ENCODE data around the gene PSMG4. TPM values are rescaled to one million over a fixed set of nuclear protein-coding genes. Genes with fewer than 3 reads are reported as not detected.

PSMG4 gene
- total and polyA plus RNA-seq, 9 of the 15 experiments (the other 6 are each of a cell fraction or from before 2014, with no cell fraction given) = 12.9 to 185 (median 52.0) TPM

- Histone ChIP-seq H3K4me2 (ENCODE audit: insufficient read depth, low read length) (no peak overlapping the region), H3K36me3 (ENCODE audit: control insufficient read depth, insufficient read depth, low read length) (no peaks in the 10 kb centered on the region), H3K9me3 (replicated peaks; ENCODE audit: control insufficient read depth, insufficient read depth, low read depth, low read length) (no peaks in the 10 kb centered on the region), H3K9ac (ENCODE audit: insufficient read depth in 1 of 2, low read depth in 2 of 2, low read length in 2 of 2) (no peak overlapping the region), H4K20me1 (replicated peaks; ENCODE audit: control insufficient read depth, insufficient read depth, low read length) (no peaks in the 10 kb centered on the region), H3K27ac (ENCODE audit: extremely low read depth, low read depth, low read length) (no peak overlapping the region), H3K9me1 (ENCODE audit: control insufficient read depth, insufficient read depth, low read length) (no peaks in the 10 kb centered on the region), H2AFZ (ENCODE audit: low read depth, low read length) (no peak overlapping the region), H3K4me3 (no peak overlapping the region), H3K4me1 (replicated peaks in 1 of 2; ENCODE audit: control insufficient read depth in 2 of 2, insufficient read depth in 2 of 2, low read length in 2 of 2) (peaks cover 38 to 50% of the 10 kb centered on the region in 2 experiments), H3K27me3 (ENCODE audit: control insufficient read depth in 2 of 2, insufficient read depth in 2 of 2, low read length in 2 of 2) (peaks cover 44 to 61% of the 10 kb centered on the region in 2 experiments), H3K79me2 (ENCODE audit: control insufficient read depth, insufficient read depth, low read length) (no peaks in the 10 kb centered on the region)
- no TSS peak for BruUV-seq (replicated peaks)
- ATAC-seq = no peak
- in situ Hi-C loops (cut with MboI) (no loop called here), intact Hi-C loops (cut with micrococcal nuclease) (no loop called here)
- ChIA-PET CTCF (ENCODE audit: low intra/inter-chr PET ratio) (no interaction called here), POLR2A (interaction anchor here (0.6 to 1.9 kb wide), 5 partner anchors 8 to 126 kb away, joined by 3 to 13 read pairs (median 4); partner anchors contain the start of gene TUBB2A)
- WGBS (ENCODE audit: insufficient coverage, low coverage, missing lambda C conversion rate) = 36% methylated on average over 11 of the region's 11 CpGs
- no peak for TF ChIP-seq ZNF436 (CRISPR knock-in tag; IDR thresholded peaks at IDR 0.05)
- no peak for TF ChIP-seq PCBP2 (IDR thresholded peaks at IDR 0.05; ENCODE audit: low read depth, low read length, poor library complexity, severe bottlenecking)
- no peak for TF ChIP-seq ZNF24 (IDR thresholded peaks at IDR 0.05)
- no peak for TF ChIP-seq ZKSCAN8 (CRISPR knock-in tag; IDR thresholded peaks at IDR 0.05)
- TF ChIP-seq GTF2A2 (tag; IDR thresholded peaks at IDR 0.05) = no peak
- TF ChIP-seq, protein P1, sequence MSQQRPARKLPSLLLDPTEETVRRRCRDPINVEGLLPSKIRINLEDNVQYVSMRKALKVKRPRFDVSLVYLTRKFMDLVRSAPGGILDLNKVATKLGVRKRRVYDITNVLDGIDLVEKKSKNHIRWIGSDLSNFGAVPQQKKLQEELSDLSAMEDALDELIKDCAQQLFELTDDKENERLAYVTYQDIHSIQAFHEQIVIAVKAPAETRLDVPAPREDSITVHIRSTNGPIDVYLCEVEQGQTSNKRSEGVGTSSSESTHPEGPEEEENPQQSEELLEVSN (IDR thresholded peaks at IDR 0.05; ENCODE audit: borderline replicate concordance in 1 of 2, extremely low read depth in 1 of 2, insufficient read depth in 1 of 2, insufficient read length in 1 of 2, low read depth in 1 of 2, low read length in 1 of 2, poor library complexity in 1 of 2, severe bottlenecking in 1 of 2) = no peak
- no peak for TF ChIP-seq ZBTB26 (CRISPR knock-in tag; IDR thresholded peaks at IDR 0.05)
- TF ChIP-seq TCF3 (CRISPR knock-in tag; IDR thresholded peaks at IDR 0.05) = no peak
- no peak for DNase-seq (ENCODE audit: extremely low read depth in 1 of 4, low spot score in 3 of 4)
- FAIRE-seq = no peak
Observed at GRCh38 chr6:3230256-3230882, 28.4 kb upstream of the PSMG4 start.
